H9 (cell line): ENCODE results near the gene ZNF26. TPM values are rescaled to one million over a fixed set of nuclear protein-coding genes. Genes with fewer than 3 reads are reported as not detected.

Experiments used
- DNase-seq: peaks from one replicate; pipeline ENCODE4 v3.0.0-alpha.2; 2017
- H2AFZ ChIP-seq: one replicate; pipeline ENCODE4 v1.6.1; 2013; ENCODE audit warnings: mild to moderate bottlenecking, low read length, control low read depth, moderate library complexity
- H2AK5ac ChIP-seq: 2 replicates; pipeline ENCODE4 v1.6.1; 2013; ENCODE audit warnings: low read length, control low read depth, mixed read lengths; ENCODE audit not compliant: insufficient read length
- H2BK120ac ChIP-seq: one replicate; pipeline ENCODE4 v1.6.1; 2013; ENCODE audit warnings: low read depth, mild to moderate bottlenecking, low read length, control low read depth, inconsistent platforms; ENCODE audit not compliant: poor library complexity, severe bottlenecking
- H2BK12ac ChIP-seq: 2 replicates; pipeline ENCODE4 v1.6.1; 2013; ENCODE audit warnings: low read length, control low read depth, mixed read lengths, low read depth; ENCODE audit not compliant: insufficient read length
- H2BK15ac ChIP-seq: 2 replicates; pipeline ENCODE4 v1.6.1; 2013; ENCODE audit warnings: low read depth, low read length, control low read depth
- H2BK20ac ChIP-seq: one replicate; pipeline ENCODE4 v1.6.1; 2013; ENCODE audit warnings: low read depth, mild to moderate bottlenecking, low read length, control low read depth, inconsistent platforms; ENCODE audit not compliant: poor library complexity, severe bottlenecking
- H2BK5ac ChIP-seq: 2 replicates; pipeline ENCODE4 v1.6.1; 2013; ENCODE audit warnings: low read length, control low read depth, mixed read lengths; ENCODE audit not compliant: insufficient read length
- H3K14ac ChIP-seq: 2 replicates; pipeline ENCODE4 v1.6.1; 2013; ENCODE audit warnings: low read length, control low read depth; ENCODE audit not compliant: insufficient read depth
- H3K18ac ChIP-seq: 2 replicates; pipeline ENCODE4 v1.6.1; 2013; ENCODE audit warnings: low read depth, mild to moderate bottlenecking, mixed read lengths, low read length, control low read depth; ENCODE audit not compliant: insufficient read length
- H3K23ac ChIP-seq: 2 replicates; pipeline ENCODE4 v1.6.1; 2013; ENCODE audit warnings: low read length, control low read depth, mixed read lengths, low read depth; ENCODE audit not compliant: insufficient read length
- H3K23me2 ChIP-seq: 2 replicates; pipeline ENCODE4 v1.6.1; 2013; ENCODE audit warnings: low read depth, mild to moderate bottlenecking, mixed read lengths, low read length, control low read depth; ENCODE audit not compliant: insufficient read length, poor library complexity, severe bottlenecking
- H3K27ac ChIP-seq: 2 replicates; pipeline ENCODE4 v1.5.1; 2013; ENCODE audit warnings: low read length, control low read depth, mixed read lengths, low read depth; ENCODE audit not compliant: insufficient read length
- H3K27me3 ChIP-seq: 2 replicates; pipeline ENCODE4 v1.6.1; 2013; ENCODE audit warnings: low read length, control low read depth, inconsistent platforms; ENCODE audit not compliant: insufficient read depth
- H3K4ac ChIP-seq: 2 replicates; pipeline ENCODE4 v1.6.1; 2013; ENCODE audit warnings: low read depth, mild to moderate bottlenecking, control low read depth, inconsistent platforms, low read length, moderate library complexity
- H3K4me1 ChIP-seq: 2 replicates; pipeline ENCODE4 v1.6.1; 2013; ENCODE audit warnings: low read length, control low read depth, inconsistent platforms; ENCODE audit not compliant: insufficient read depth
- H3K4me2 ChIP-seq: 2 replicates; pipeline ENCODE4 v1.6.1; 2013; ENCODE audit warnings: low read length, control low read depth, mixed read lengths; ENCODE audit not compliant: insufficient read length, insufficient read depth
- H3K56ac ChIP-seq: 2 replicates; pipeline ENCODE4 v1.6.1; 2013; ENCODE audit warnings: low read depth, mild to moderate bottlenecking, mixed read lengths, low read length, control low read depth; ENCODE audit not compliant: insufficient read length
- H3K79me1 ChIP-seq: 2 replicates; pipeline ENCODE4 v1.6.1; 2013; ENCODE audit warnings: low read depth, mild to moderate bottlenecking, moderate library complexity, low read length, control low read depth, inconsistent platforms; ENCODE audit not compliant: insufficient read depth, poor library complexity, severe bottlenecking
- H3K79me2 ChIP-seq: 2 replicates; pipeline ENCODE4 v1.6.1; 2013; ENCODE audit warnings: low read length, control low read depth, inconsistent platforms; ENCODE audit not compliant: insufficient read depth
- H3K9ac ChIP-seq: 2 replicates; pipeline ENCODE4 v1.6.1; 2013; ENCODE audit warnings: low read length, control low read depth, mixed read lengths; ENCODE audit not compliant: insufficient read length; ENCODE audit errors: extremely low read depth
- H3K9me3 ChIP-seq: one replicate; pipeline ENCODE4 v1.6.1; 2013; ENCODE audit warnings: low read depth, low read length, inconsistent platforms; ENCODE audit not compliant: control insufficient read depth
- H3T11ph ChIP-seq: one replicate; pipeline ENCODE4 v1.6.1; 2013; ENCODE audit warnings: mild to moderate bottlenecking, low read length, control low read depth, inconsistent platforms
- H4K20me1 ChIP-seq: one replicate; pipeline ENCODE4 v1.6.1; 2013; ENCODE audit not compliant: control insufficient read depth, insufficient read length, insufficient read depth
- H4K5ac ChIP-seq: 2 replicates; pipeline ENCODE4 v1.6.1; 2013; ENCODE audit warnings: low read depth, mild to moderate bottlenecking, mixed read lengths, low read length, control low read depth; ENCODE audit not compliant: insufficient read length
- H4K8ac ChIP-seq: replicated peaks from 2 replicates; pipeline ENCODE4 v1.6.1; 2013; ENCODE audit warnings: low read length, control low read depth, mixed read lengths, low read depth; ENCODE audit not compliant: insufficient read length
- H4K91ac ChIP-seq: 2 replicates; pipeline ENCODE4 v1.6.1; 2013; ENCODE audit warnings: low read depth, mild to moderate bottlenecking, moderate library complexity, mixed read lengths, low read length, control low read depth; ENCODE audit not compliant: insufficient read length
- H3K27ac Mint-ChIP-seq, 3 experiments: 2 replicates in 2 of 3; 3 replicates in 1 of 3; pipeline ENCODE4 v1.8.0; 2020 to 2021; ENCODE audit warnings: mixed read lengths in 3 of 3, mild to moderate bottlenecking in 1 of 3, moderate library complexity in 1 of 3
- H3K27me3 Mint-ChIP-seq: 2 replicates; pipeline ENCODE4 v1.8.0; 2021; ENCODE audit warnings: low read depth, mild to moderate bottlenecking, moderate library complexity, mixed read lengths
- H3K36me3 Mint-ChIP-seq, 3 experiments: 2 replicates in 2 of 3; 3 replicates in 1 of 3; pipeline ENCODE4 v1.8.0; 2020 to 2021; ENCODE audit warnings: low read depth in 3 of 3, mixed read lengths in 3 of 3; ENCODE audit not compliant: insufficient read depth in 1 of 3
- H3K4me1 Mint-ChIP-seq, 2 experiments: 2 replicates each; pipeline ENCODE4 v1.8.0; 2020; ENCODE audit warnings: mixed read lengths in 2 of 2
- H3K4me3 Mint-ChIP-seq, 2 experiments: 2 replicates in 1 of 2; 3 replicates in 1 of 2; pipeline ENCODE4 v1.8.0; 2020 to 2021; ENCODE audit warnings: mild to moderate bottlenecking in 2 of 2, mixed read lengths in 2 of 2, moderate library complexity in 1 of 2
- H3K9me3 Mint-ChIP-seq, 2 experiments: 2 replicates in 1 of 2; 3 replicates in 1 of 2; pipeline ENCODE4 v1.8.0; 2020; ENCODE audit warnings: mild to moderate bottlenecking in 2 of 2, mixed read lengths in 2 of 2, moderate library complexity in 1 of 2
- CTCF ChIP-seq: fragments of 200-600 bp; sonication (generic); conservative IDR thresholded peaks from 3 replicates; pipeline ENCODE4 v1.8.0; 2021; ENCODE audit warnings: antibody characterized with exemption, mild to moderate bottlenecking
- WGBS: extraction: QIAGEN DNeasy Blood & Tissue Kit; methylation state at CpG from one replicate; pipeline ENCODE4 v1.1.7; 2013; ENCODE audit warnings: missing lambda C conversion rate, low lambda C conversion rate, mixed read lengths; ENCODE audit not compliant: insufficient read length; ENCODE audit errors: extremely low coverage; 5-methylcytosine and 5-hydroxymethylcytosine counted together
- total RNA-seq: library from RNA; stranded (reverse); gene quantifications from 2 replicates; pipeline ENCODE4 v1.2.1, GENCODE V29; 2021

ZNF26 gene
- total RNA-seq, 1 experiment from 2014 or later: 13.2 TPM

GRCh38 chr12:133057446-133057845, 71.3 kb downstream of the ZNF26 start:
- Histone ChIP-seq H3K23ac (no peak overlapping the region), H3K27ac (no peak overlapping the region), H2BK12ac (no peak overlapping the region), H3K9ac (no peak overlapping the region), H3K9me3 (peaks cover 83% of the 10 kb centered on the region), H4K5ac (no peak overlapping the region), H3K79me1 (no peaks in the 10 kb centered on the region), H4K20me1 (no peaks in the 10 kb centered on the region), H3K14ac (no peak overlapping the region), H2BK120ac (no peak overlapping the region), H3K4me2 (no peak overlapping the region), H3K23me2 (no peaks in the 10 kb centered on the region), H3K4ac (no peak overlapping the region), H2BK5ac (no peak overlapping the region), H2BK20ac (no peak overlapping the region), H2AFZ (no peak overlapping the region), H4K8ac (no peak overlapping the region), H3K18ac (no peak overlapping the region), H3K4me1 (no peaks in the 10 kb centered on the region), H3K27me3 (no peaks in the 10 kb centered on the region), H2AK5ac (no peak overlapping the region), H3K56ac (no peak overlapping the region), H3T11ph (no peak overlapping the region), H3K79me2 (no peaks in the 10 kb centered on the region), H2BK15ac (no peak overlapping the region), H4K91ac (no peak overlapping the region)
- Mint-ChIP-seq H3K27me3 (peaks cover 13% of the 10 kb centered on the region), H3K27ac (no peak overlapping the region), H3K4me1 (no peaks in the 10 kb centered on the region), H3K4me3 (no peak overlapping the region), H3K36me3 (peaks cover 76 to 89% (median 80%) of the 10 kb centered on the region in 3 experiments), H3K9me3 (peaks cover 93 to 98% of the 10 kb centered on the region in 2 experiments)
- no CpG with 5 or more reads among the region's 5 CpGs for WGBS
- no peak for DNase-seq
- TF ChIP-seq CTCF: no peak
